Activated naive CD4-positive, alpha-beta T cell treated with Interleukin-2 at 50 U/mL for 16 hours (primary cell): ENCODE data around the gene CDH23.
"Not testable (repeated sequence)": the region's sequence is repeated elsewhere in the genome, so short reads cannot be mapped to it uniquely, and the experiment has no call there.

Source experiments
- DNase-seq: peaks from one replicate; pipeline ENCODE4 v3.0.0-alpha.2; 2020

The CDH23 gene

GRCh38 chr10:71848325-71849275 lies 451.9 kb downstream of the CDH23 start:
- DNase-seq = no peak

GRCh38 chr10:71849461-71849908 lies 452.8 kb downstream of the CDH23 start:
- no peak for DNase-seq

- no peak for DNase-seq
These were observed 453.5 kb downstream of the CDH23 start for GRCh38 chr10:71850021-71850742.

- DNase-seq = peak; percentile 99
These were observed 454.2 kb downstream of the CDH23 start, which contains the start of gene PSAP for GRCh38 chr10:71850743-71851464. PSAP (minus strand) TSS chr10:71851251; CDS start chr10:71851221, 30 bp downstream.

GRCh38 chr10:71851465-71852095 lies 454.9 kb downstream of the CDH23 start:
- DNase-seq = not testable (repeated sequence)

- DNase-seq = no peak
These were observed 455.7 kb downstream of the CDH23 start for GRCh38 chr10:71852355-71852937.

- no peak for DNase-seq
These were observed 457.3 kb downstream of the CDH23 start for GRCh38 chr10:71854031-71854430.

- no peak for DNase-seq
These were observed 459.9 kb downstream of the CDH23 start for GRCh38 chr10:71856619-71857018.

- DNase-seq = no peak
These were observed 461.5 kb downstream of the CDH23 start for GRCh38 chr10:71857934-71858890.

GRCh38 chr10:71860243-71861029 lies 463.7 kb downstream of the CDH23 start:
- DNase-seq = peak; percentile 31

GRCh38 chr10:71863203-71863602 lies 466.5 kb downstream of the CDH23 start:
- DNase-seq = no peak

- no peak for DNase-seq
These were observed 468.2 kb downstream of the CDH23 start for GRCh38 chr10:71864911-71865361.
